Natural killer cell (primary cell): Measurements from ENCODE around the gene ZNF474. TPM values are rescaled to one million over a fixed set of nuclear protein-coding genes. Genes with fewer than 3 reads are reported as not detected.

Source experiments
- ATAC-seq, 3 donors: fragments of 150-1000 bp in 2 of 3; fragments of 200-7000 bp in 1 of 3; cut with Tn5 transposase; 1 replicate in 1 of 3; 2 replicates in 2 of 3; pipeline ENCODE4 v1.10.0; 2021; ENCODE audit warnings: mild to moderate bottlenecking in 2 of 3, moderate library complexity in 2 of 3
- DNase-seq, 2 donors: peaks; one replicate each; pipeline versions ENCODE4 v3.0.0 to v3.0.0-alpha.2; 2013 to 2021; ENCODE audit warnings: mixed read lengths in 1 of 2
- H3K27ac ChIP-seq: one replicate; pipeline ENCODE4 v1.5.1; 2013; ENCODE audit warnings: mild to moderate bottlenecking, low read length
- H3K27me3 ChIP-seq: one replicate; pipeline ENCODE4 v1.6.1; 2013; ENCODE audit warnings: low read length; ENCODE audit not compliant: control insufficient read depth, insufficient read depth
- H3K36me3 ChIP-seq: one replicate; pipeline ENCODE4 v1.6.1; 2013; ENCODE audit warnings: low read length; ENCODE audit not compliant: control insufficient read depth, insufficient read depth
- H3K4me1 ChIP-seq: one replicate; pipeline ENCODE4 v1.6.1; 2013; ENCODE audit warnings: low read length; ENCODE audit not compliant: control insufficient read depth, insufficient read depth
- H3K4me3 ChIP-seq: one replicate; pipeline ENCODE4 v1.5.1; 2013; ENCODE audit warnings: low read length
- H3K9me3 ChIP-seq: one replicate; pipeline ENCODE4 v1.6.1; 2013; ENCODE audit warnings: low read length; ENCODE audit not compliant: control insufficient read depth, insufficient read depth
- H3K27ac Mint-ChIP-seq, 2 donors: one replicate each; pipeline ENCODE4 v1.8.0; 2022; ENCODE audit warnings: mild to moderate bottlenecking in 2 of 2, mixed read lengths in 2 of 2, moderate library complexity in 1 of 2
- H3K27me3 Mint-ChIP-seq, 2 donors: one replicate each; pipeline ENCODE4 v1.8.0; 2022; ENCODE audit warnings: low read depth in 2 of 2, mixed read lengths in 2 of 2
- H3K36me3 Mint-ChIP-seq: one replicate; pipeline ENCODE4 v1.8.0; 2022; ENCODE audit warnings: mixed read lengths
- H3K4me1 Mint-ChIP-seq, 2 donors: one replicate each; pipeline ENCODE4 v1.8.0; 2022; ENCODE audit warnings: mixed read lengths in 2 of 2
- H3K4me3 Mint-ChIP-seq: one replicate; pipeline ENCODE4 v1.8.0; 2022; ENCODE audit warnings: mild to moderate bottlenecking, moderate library complexity, mixed read lengths
- H3K9me3 Mint-ChIP-seq, 2 donors: one replicate each; pipeline ENCODE4 v1.8.0; 2022; ENCODE audit warnings: mixed read lengths in 2 of 2
- CTCF ChIP-seq: fragments of 200-600 bp; IDR thresholded peaks from one replicate; pipeline ENCODE4 v1.8.0; 2022; ENCODE audit warnings: antibody characterized with exemption
- WGBS: methylation state at CpG from one replicate; pipeline ENCODE4 v1.1.7; 2013; ENCODE audit warnings: missing lambda C conversion rate; ENCODE audit not compliant: insufficient coverage; 5-methylcytosine and 5-hydroxymethylcytosine counted together
- intact Hi-C: fragments of 100-400 bp; cut with micrococcal nuclease; formaldehyde crosslinking; loops from one replicate; pipeline ENCODE4 v1.14.2; 2022
- total RNA-seq, 4 donors: library from RNA; stranded (reverse); fragments of 120-200 nt in 1 of 4; gene quantifications; one replicate each; pipeline versions ENCODE4 v1.2.3 to v1.2.4, GENCODE V29; 2013 to 2022

Gene ZNF474
- total RNA-seq, 3 donors from 2014 or later (not counting 1 experiment from before 2014, with no cell fraction given), result 0.21 TPM; not detected in 2

GRCh38 chr5:122177161-122177560 is 47.8 kb downstream of the ZNF474 start:
- no peak overlapping the region for H3K4me3 ChIP-seq
- no peak for TF ChIP-seq CTCF
- H3K9me3 ChIP-seq, result no peaks in the 10 kb centered on the region
- no peaks in the 10 kb centered on the region for H3K36me3 ChIP-seq
- H3K27me3 Mint-ChIP-seq, result no peaks in the 10 kb centered on the region
- intact Hi-C loops, result no loop called here
- H3K4me1 Mint-ChIP-seq, result no peaks in the 10 kb centered on the region
- no peaks in the 10 kb centered on the region for H3K27me3 ChIP-seq
- H3K4me3 Mint-ChIP-seq, result no peak overlapping the region
- DNase-seq (no peak), ATAC-seq (no peak)
- H3K9me3 Mint-ChIP-seq, result peaks cover 0 to 4% of the 10 kb centered on the region in 2 donors
- no peak overlapping the region for H3K27ac Mint-ChIP-seq
- WGBS, result 87% methylated on average over 1 of the region's 2 CpGs
- no peaks in the 10 kb centered on the region for H3K4me1 ChIP-seq
- H3K27ac ChIP-seq, result no peak overlapping the region
- no peaks in the 10 kb centered on the region for H3K36me3 Mint-ChIP-seq

GRCh38 chr5:122179701-122180100 is 50.4 kb downstream of the ZNF474 start:
- Histone ChIP-seq H3K36me3 (no peaks in the 10 kb centered on the region), H3K4me1 (no peaks in the 10 kb centered on the region), H3K27ac (no peak overlapping the region), H3K27me3 (no peaks in the 10 kb centered on the region), H3K9me3 (no peaks in the 10 kb centered on the region), H3K4me3 (no peak overlapping the region)
- no peaks in the 10 kb centered on the region for H3K36me3 Mint-ChIP-seq
- ATAC-seq, result no peak
- no peaks in the 10 kb centered on the region for H3K27me3 Mint-ChIP-seq
- DNase-seq, result no peak
- no peak overlapping the region for H3K4me3 Mint-ChIP-seq
- no peaks in the 10 kb centered on the region for H3K4me1 Mint-ChIP-seq
- 70% methylated on average over 1 of the region's 1 CpG for WGBS
- intact Hi-C loops, result no loop called here
- H3K9me3 Mint-ChIP-seq, result peaks cover 0 to 6% of the 10 kb centered on the region in 2 donors
- H3K27ac Mint-ChIP-seq, result no peak overlapping the region
- TF ChIP-seq CTCF, result no peak

- no peak for ATAC-seq
Observed at GRCh38 chr5:122180146-122180712, 50.9 kb downstream of the ZNF474 start.

More at GRCh38 chr5:122180146-122180712, 50.9 kb downstream of the ZNF474 start:
- no peaks in the 10 kb centered on the region for H3K27me3 ChIP-seq
- no peak for TF ChIP-seq CTCF
- no peak overlapping the region for H3K4me3 Mint-ChIP-seq
- 81% methylated on average over 5 of the region's 6 CpGs for WGBS
- H3K27ac Mint-ChIP-seq, result no peak overlapping the region
- H3K4me1 Mint-ChIP-seq, result no peaks in the 10 kb centered on the region
- no peak overlapping the region for H3K4me3 ChIP-seq
- H3K4me1 ChIP-seq, result no peaks in the 10 kb centered on the region
- H3K36me3 ChIP-seq, result no peaks in the 10 kb centered on the region
- no peaks in the 10 kb centered on the region for H3K9me3 ChIP-seq
- H3K9me3 Mint-ChIP-seq, result peaks cover 0 to 6% of the 10 kb centered on the region in 2 donors
- H3K27me3 Mint-ChIP-seq, result no peaks in the 10 kb centered on the region
- no peak overlapping the region for H3K27ac ChIP-seq
- H3K36me3 Mint-ChIP-seq, result no peaks in the 10 kb centered on the region
- intact Hi-C loops, result no loop called here
- no peak for DNase-seq
